ENCODE results near the gene SFMBT1.

DNA sequence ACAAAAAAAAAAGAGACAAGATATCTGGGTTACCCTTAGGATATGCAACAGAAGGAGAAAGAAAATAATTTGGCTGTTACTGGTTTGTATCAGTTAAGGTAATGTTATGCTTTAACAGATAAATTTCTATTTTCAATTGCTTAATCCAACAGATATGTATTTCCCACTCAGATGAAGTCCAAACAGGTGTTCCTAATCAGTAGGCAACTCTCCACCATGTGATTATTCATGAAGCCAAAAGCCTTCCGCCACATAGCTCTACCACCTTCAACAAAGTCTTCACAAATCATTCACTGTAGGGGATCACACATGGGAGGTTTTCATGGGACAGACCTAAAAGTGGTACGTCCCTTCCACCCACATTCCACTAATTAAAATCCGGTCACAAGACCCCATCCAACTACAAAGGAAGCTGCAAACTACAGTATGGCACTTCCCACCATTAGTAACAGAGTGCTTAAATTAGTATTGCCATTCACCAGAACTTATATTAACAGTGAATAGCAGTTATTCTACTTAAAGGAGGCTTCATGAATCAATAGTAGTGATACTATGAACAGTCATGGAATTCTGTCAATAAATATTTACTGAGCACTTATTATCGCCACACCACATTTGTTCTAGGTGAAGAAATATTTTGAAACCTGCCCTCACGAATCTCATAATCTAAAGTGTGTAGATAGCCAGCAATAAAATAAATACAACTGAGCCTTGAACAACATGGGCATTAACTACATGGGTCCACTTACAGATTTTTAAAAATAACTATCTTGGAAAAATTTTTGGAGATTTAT, 66.5 kb downstream of the SFMBT1 start:
- TF ChIP-seq, protein P1, sequence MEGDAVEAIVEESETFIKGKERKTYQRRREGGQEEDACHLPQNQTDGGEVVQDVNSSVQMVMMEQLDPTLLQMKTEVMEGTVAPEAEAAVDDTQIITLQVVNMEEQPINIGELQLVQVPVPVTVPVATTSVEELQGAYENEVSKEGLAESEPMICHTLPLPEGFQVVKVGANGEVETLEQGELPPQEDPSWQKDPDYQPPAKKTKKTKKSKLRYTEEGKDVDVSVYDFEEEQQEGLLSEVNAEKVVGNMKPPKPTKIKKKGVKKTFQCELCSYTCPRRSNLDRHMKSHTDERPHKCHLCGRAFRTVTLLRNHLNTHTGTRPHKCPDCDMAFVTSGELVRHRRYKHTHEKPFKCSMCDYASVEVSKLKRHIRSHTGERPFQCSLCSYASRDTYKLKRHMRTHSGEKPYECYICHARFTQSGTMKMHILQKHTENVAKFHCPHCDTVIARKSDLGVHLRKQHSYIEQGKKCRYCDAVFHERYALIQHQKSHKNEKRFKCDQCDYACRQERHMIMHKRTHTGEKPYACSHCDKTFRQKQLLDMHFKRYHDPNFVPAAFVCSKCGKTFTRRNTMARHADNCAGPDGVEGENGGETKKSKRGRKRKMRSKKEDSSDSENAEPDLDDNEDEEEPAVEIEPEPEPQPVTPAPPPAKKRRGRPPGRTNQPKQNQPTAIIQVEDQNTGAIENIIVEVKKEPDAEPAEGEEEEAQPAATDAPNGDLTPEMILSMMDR (IDR thresholded peaks at IDR 0.05 in 2 of 3, conservative IDR thresholded peaks at IDR 0.05 in 1 of 3; ENCODE audit: insufficient read depth in 2 of 3, low read depth in 1 of 3, low read length in 3 of 3) = no peak
- TF ChIP-seq FOXJ3 (CRISPR knock-in tag; IDR thresholded peaks at IDR 0.05) (no peak), CEBPB (tag; IDR thresholded peaks at IDR 0.05) (no peak), NFE2L1 (tag; IDR thresholded peaks at IDR 0.05; ENCODE audit: borderline replicate concordance, low read depth) (no peak)
- TF ChIP-seq, protein P2, sequence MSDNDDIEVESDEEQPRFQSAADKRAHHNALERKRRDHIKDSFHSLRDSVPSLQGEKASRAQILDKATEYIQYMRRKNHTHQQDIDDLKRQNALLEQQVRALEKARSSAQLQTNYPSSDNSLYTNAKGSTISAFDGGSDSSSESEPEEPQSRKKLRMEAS (CRISPR knock-in tag; IDR thresholded peaks at IDR 0.05) = no peak

All from K562 (cell line).